Stimulated activated CD4-positive, alpha-beta T cell treated with anti-CD3 and anti-CD28 coated beads, Interleukin-4, amount 100 ng/mL, for 24 hours (primary cell): ENCODE measurements around the gene NDUFA3.

Source experiments
- DNase-seq: peaks from one replicate; pipeline ENCODE4 v3.0.0-alpha.2; 2020

NDUFA3 gene

DNA sequence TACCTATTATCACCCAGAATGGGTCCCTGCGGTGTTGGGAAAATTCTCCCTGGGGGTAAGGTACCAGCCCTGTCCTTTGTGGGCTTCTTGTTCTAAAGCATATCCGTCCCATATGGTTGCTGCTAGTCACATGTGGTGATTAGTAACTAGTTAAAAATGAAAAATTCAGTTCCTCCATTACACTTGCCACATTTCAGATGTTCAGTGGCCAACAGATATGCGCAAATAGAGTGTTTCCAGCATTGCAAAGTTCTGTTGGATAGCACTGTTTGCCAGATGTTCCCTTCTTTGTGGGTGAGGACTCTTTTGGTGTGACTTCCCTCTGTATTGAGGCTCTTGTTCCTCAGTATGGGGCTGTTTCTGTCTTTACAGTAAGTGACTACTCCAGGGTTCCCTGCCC, 38.7 kb downstream of the NDUFA3 start:
- DNase-seq: no peak

DNA sequence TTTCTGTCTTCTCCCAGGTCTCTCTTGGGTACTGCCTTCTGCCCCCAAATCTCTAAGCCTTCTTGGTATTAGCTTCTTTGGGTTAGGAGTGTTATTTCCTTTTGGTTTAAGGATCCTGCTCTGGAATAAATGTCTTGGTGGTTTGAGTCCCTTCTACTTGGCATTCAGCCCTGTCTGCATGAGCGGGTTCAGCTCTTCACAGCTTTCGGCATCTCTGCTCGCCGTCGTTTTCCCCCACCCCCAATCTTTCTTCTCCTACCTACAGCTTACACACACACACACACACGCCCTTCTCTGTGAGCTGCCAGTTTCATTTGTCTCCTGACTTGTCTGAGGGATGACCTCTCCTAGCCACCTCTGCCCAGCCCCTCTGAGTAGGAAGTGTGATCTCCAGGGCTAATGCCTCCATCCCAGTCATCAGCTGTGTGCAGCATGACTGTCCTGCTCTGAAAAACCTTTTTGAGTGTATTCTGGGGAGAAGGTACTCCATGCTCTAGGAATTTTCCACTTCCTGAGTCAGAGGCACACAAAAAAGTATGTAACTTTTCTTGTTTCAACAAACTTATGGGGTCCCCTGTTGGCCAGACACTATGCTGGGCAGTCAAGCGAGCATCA, 39.6 kb downstream of the NDUFA3 start:
- no peak for DNase-seq

DNA sequence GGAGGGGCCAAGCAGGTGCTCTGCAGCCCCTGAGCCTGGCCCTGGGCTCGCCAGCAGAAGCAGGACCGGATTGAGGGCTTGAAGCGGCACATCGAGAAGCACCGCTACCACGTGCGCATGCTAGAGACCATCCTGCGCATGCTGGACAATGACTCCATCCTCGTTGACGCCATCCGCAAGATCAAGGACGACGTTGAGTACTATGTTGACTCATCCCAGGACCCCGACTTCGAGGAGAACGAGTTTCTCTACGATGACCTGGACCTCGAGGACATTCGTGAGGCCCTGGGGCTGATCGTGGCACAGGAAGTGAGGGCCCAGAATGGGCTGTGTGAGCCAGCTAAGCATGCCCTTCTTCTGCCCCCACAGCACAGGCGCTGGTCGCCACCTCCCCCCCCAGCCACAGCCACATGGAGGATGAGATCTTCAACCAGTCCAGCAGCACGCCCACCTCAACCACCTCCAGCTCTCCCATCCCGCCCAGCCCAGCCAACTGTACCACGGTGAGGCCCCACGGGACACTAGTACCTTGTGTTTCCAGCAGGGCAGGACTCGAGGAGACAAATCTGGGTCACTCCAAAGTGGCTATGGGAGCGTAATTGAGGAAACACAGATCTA, 43.0 kb downstream of the NDUFA3 start:
- no peak for DNase-seq

DNA sequence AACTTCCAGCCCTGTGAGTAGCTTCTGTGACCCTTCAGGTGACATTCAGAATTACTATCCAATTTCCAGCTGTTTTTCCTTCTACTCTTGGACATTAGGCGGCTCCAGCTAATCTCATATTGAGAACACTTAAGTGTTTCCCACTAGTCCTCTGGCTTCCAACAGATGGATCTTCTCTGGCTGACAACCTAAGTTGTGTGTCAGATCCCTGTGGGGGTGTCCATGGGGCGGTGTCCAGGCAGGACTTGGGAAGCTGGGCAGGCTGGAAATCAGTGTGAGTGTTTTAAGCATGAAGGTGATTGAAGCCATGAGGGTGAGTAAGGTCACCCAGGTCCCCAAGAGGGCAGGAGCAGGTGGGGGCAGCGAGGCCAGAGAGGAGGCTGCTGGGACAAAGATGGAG, 45.0 kb downstream of the NDUFA3 start:
- DNase-seq: no peak

DNA sequence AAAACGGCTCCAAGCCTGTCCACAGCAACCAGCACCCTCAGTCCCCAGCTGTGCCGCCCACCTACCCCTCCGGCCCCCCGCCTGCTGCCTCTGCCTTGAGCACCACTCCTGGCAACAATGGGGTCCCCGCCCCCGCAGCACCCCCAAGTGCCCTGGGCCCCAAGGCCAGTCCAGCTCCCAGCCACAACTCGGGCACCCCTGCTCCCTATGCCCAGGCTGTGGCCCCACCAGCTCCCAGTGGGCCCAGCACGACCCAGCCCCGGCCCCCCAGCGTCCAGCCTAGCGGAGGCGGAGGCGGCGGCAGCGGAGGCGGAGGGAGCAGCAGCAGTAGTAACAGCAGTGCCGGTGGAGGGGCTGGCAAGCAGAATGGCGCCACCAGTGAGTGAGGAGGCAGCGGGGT, 45.5 kb downstream of the NDUFA3 start:
- no peak for DNase-seq

DNA sequence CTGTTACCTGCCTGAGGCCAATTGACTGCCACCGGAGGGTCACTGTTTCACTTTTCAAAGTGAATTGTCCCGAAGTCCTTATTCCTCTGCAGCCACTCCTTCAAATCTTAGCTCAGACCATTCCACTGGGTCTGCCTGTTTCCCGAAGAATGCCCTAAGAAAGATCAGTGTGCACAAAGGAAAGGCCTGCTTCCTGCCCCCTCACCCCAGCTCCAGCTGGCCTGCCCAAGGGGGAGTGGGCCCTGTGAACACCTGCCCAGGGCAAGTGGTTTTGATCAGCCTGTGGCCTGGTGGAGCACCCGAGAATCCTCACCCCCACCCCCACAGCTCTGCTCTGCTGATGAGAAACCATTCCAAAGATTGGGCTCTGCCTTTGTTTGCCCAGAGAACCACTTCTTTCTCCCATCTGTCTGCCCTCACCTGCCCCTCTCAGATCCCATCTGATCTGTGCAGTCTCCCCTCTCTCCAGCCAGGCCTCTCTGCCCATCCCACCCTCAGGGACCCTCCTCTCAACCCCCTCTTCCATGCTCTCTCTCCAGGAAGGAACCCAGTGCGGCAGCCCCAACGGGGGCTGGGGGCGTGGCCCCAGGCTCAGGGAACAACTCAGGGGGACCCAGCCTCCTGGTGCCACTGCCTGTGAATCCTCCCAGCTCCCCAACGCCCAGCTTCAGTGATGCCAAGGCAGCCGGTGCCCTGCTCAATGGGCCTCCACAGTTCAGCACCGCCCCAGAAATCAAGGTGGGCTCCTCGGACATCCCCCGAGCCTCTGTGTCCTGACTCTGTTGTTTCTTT, 46.6 kb downstream of the NDUFA3 start:
- no peak for DNase-seq

DNA sequence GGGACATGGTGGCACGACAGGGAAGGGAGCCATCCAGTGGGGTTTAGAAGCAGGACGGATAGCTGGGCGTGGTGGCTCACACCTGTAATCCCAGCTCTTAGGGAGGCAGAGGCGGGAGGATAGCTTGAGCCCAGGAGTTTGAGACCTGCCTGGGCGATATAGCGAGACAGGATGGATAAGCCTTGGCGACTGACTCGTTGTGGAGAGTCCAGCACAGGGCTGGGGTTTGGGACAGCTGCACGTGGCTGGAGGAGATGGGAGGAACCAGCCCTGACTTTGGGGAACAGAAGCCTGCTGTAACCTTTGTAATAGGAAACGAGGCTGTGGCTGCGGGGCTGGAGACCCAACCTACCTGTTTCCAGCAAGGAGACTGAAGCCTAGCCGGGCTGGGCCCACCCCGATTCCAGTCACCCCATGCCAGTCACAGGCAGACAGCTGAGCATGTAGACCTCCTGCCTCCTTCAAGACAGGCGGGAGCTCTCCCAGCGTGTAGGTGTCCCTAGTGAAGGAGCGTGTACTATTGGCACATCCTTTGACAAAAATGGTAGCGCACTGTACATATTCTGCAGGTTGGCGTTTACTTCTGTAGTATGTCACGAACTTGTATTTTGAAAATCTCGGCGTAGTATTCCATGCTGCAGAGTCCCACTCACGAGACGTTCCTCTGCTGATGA, 48.8 kb downstream of the NDUFA3 start:
- no peak for DNase-seq

DNA sequence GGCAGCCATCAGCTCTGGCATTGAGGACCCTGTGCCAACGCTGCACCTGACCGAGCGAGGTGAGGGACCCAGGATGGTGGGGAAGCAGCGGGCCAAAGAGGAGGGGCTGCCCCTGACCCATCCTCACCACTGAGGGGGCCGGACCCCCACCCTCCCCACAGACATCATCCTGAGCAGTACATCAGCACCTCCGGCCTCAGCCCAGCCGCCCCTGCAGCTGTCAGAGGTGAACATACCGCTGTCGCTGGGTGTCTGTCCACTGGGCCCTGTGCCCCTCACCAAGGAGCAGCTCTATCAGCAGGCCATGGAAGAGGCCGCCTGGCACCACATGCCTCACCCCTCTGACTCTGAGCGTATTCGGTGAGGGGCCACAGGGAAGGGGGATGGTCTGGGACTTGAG, 49.6 kb downstream of the NDUFA3 start:
- DNase-seq: no peak

DNA sequence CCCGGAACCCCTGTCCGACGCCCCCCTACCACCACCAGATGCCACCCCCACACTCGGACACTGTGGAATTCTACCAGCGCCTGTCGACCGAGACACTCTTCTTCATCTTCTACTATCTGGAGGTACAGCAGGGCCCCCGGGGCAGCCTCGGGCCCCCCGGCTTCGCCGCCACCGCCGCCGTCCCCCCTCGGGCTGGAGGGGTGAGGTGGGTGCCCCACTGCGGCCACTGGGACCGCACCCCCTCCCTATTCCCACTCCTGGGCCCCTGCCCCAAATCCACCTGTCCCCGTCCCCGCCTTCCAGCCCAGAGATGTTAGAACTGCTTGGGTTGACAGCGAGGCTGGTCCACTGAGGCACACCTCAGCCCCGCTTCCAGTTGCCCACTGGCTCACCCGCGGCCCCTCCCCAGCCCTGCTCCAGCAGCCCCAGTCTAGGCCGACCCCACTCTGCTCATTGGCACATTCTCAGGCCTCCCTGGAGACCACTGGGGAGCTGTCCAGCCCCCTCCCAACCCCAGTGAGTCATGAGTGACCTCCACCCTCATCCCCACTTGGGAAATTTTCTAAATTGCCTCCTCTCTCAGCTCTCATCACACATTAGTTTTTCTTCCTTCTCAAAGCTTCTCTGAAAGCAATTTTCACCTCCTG, 50.3 kb downstream of the NDUFA3 start:
- no peak for DNase-seq

DNA sequence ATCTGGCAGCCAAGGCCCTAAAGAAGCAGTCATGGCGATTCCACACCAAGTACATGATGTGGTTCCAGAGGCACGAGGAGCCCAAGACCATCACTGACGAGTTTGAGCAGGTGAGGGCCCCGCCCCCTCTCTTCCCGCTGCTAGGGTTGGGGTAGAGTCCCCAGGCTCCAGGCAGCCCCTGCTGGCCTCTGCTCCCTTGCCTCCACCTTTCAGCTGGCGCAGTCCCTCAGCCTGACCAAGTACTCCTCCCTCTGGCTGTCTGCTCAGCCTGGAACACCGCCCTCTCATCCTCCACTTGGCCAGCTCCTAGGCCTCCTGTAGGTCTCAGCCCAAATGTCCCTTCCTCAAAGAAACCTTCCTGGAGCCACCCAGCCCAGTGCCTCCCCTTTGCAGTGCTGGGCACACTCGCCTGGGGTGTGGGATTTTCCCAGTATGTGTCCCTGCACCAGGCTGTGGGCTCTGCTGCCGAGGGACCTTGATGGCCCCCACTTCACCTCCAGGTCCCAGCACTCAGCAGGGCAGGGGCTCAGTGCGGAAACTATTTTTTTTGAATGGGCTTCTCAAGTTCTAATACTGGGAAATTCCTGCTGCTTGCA, 51.2 kb downstream of the NDUFA3 start:
- DNase-seq: no peak

DNA sequence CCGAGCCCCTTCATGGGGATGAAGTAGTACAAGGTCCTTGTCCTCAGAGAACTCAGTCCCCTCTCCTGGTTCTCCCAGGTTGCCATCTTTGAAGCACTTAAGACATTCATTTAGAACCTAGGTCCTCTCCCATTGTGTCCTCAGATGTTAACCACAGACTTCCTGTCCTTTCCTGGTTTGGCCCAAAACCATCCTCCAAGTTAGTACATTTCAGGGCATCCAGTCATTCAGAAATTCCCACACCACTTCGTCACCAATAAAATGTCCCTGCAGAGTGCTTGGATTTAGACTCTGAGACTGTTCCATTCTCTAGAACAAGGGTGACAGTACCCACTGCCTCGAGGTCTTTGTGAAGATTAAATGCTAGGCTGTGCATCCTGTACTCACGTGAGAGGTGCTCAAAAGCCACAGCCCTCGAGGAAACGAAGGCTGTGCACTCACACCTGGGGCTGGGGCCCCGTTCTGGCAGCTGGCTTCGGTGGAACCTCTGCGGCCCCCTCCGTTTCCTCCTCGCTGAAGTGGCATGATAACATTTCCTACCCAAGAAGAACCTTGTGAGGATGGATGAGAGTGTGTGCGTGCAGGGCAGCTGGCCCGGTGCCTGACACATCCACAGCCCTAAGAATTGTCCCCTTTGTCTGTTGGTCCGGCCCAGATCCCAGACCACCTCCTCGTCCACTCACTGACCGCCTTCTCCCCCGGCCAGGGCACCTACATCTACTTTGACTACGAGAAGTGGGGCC, 52.1 kb downstream of the NDUFA3 start:
- DNase-seq: no peak

DNA sequence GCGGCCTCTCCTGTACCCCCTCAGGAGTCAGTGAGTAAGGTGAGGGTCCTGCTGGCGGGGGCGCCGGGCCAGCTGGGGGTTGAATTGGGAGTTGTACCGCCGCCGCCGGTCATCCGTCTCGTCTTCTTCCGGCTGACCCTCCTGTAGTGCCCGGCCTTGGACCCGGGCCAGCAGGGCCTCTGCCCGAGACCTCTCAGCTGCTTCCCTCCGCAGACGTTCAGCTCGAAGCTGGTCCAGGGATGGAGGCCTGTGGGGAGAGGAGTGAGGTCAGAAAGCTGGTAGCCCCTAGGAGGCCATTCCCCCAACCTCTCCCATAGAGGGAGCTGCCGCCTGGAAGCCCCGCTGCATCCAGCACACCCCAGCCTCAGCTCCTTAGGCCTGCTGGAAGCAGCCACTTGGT, 53.0 kb downstream of the NDUFA3 start:
- DNase-seq: no peak

DNA sequence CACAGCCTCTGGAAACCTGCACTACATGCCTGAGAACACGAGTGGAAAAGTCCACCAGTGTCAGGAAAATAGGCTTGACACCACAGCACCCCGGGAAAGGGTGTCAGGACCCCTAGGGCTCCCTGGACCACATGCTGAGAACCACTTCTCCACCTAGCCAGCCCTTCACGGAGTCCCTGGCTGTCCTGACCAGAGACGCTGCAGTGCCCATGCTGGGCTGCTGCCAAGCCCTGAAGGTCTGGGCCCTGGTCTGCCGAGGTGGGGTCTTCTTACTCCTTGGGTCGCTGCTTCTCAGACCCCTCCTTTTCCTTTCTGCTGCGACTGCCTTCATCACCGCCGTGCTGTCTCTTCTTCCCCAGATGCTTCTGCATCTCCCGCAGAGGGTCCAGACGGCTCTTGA, 53.8 kb downstream of the NDUFA3 start:
- no peak for DNase-seq

DNA sequence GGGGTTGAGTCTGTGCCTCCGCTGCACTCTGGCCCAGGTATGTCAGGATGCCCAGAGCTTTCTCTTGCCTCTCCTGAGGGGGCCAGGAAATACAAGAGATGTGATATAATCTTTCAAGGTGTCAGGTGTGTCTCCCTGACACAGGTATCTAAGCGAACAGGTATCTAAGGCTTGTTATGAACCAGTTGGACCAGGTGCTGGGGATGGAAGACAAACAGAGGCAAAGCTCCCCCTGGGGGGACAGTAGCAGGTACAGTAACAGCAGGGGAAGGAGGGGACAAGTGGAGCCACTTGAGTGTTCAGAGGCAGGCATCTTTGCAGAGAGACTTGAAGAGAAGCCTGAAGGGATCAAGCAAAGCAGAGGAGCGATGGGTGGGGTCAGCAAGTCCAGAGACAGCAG, 54.3 kb downstream of the NDUFA3 start:
- DNase-seq: no peak
